ENCODE measurements around the gene ZSWIM4.
"Not testable (repeated sequence)": the region's sequence is repeated elsewhere in the genome, so short reads cannot be mapped to it uniquely, and the experiment has no call there.

ZSWIM4 gene

GRCh38 chr19:13794757-13795589 is at the start of gene ZSWIM4:
TSS of gene ZSWIM4 (plus strand) at chr19:13795443. CDS start at chr19:13795649, 206 bp downstream.
- no peaks in the 10 kb centered on the region for H3K9me3 ChIP-seq (ENCODE audit: severe bottlenecking)
- peaks cover 4% of the 10 kb centered on the region; the same call in 1 of the 2 replicates for H3K36me3 ChIP-seq
- peak; percentile 99 for DNase-seq
- no peak for TF ChIP-seq CTCF (IDR thresholded peaks at IDR 0.05; ENCODE audit: low read depth, low read length)
- H3K4me3 ChIP-seq (ENCODE audit: low read depth, low read length) = peak within 1 kb of the TSS; percentile 61
- H3K27ac ChIP-seq = peak within 1 kb of the TSS; percentile 79
- H3K27me3 ChIP-seq (ENCODE audit: insufficient read depth, low read depth, severe bottlenecking) = no peaks in the 10 kb centered on the region

GRCh38 chr19:13747098-13747453 is 48.2 kb upstream of the ZSWIM4 start:
- Histone ChIP-seq H3K4me3 (ENCODE audit: low read depth, low read length) (peak overlapping the region; percentile 91), H3K27me3 (ENCODE audit: insufficient read depth, low read depth, severe bottlenecking) (no peaks in the 10 kb centered on the region), H3K9me3 (ENCODE audit: severe bottlenecking) (peaks cover 7% of the 10 kb centered on the region), H3K36me3 (peaks cover 4% of the 10 kb centered on the region; the same call in 1 of the 2 replicates), H3K27ac (no peak overlapping the region)
- no peak for DNase-seq
- TF ChIP-seq CTCF (IDR thresholded peaks at IDR 0.05; ENCODE audit: low read depth, low read length) = no peak

GRCh38 chr19:13748169-13748828 is 46.9 kb upstream of the ZSWIM4 start:
- peak overlapping the region; percentile 15 for H3K27ac ChIP-seq

GRCh38 chr19:13751436-13751835 is 43.8 kb upstream of the ZSWIM4 start:
- Histone ChIP-seq H3K4me3 (ENCODE audit: low read depth, low read length) (no peak overlapping the region), H3K36me3 (peaks cover 31% of the 10 kb centered on the region), H3K9me3 (ENCODE audit: severe bottlenecking) (peaks cover 7% of the 10 kb centered on the region), H3K27ac (no peak overlapping the region), H3K27me3 (ENCODE audit: insufficient read depth, low read depth, severe bottlenecking) (no peaks in the 10 kb centered on the region)
- DNase-seq = no peak
- TF ChIP-seq CTCF (IDR thresholded peaks at IDR 0.05; ENCODE audit: low read depth, low read length) = no peak

More at GRCh38 chr19:13748169-13748828, 46.9 kb upstream of the ZSWIM4 start:
- peak overlapping the region; percentile 91 for H3K4me3 ChIP-seq (ENCODE audit: low read depth, low read length)
- H3K36me3 ChIP-seq = peaks cover 7% of the 10 kb centered on the region; the same call in 1 of the 2 replicates
- H3K27me3 ChIP-seq (ENCODE audit: insufficient read depth, low read depth, severe bottlenecking) = no peaks in the 10 kb centered on the region
- no peak for TF ChIP-seq CTCF (IDR thresholded peaks at IDR 0.05; ENCODE audit: low read depth, low read length)
- H3K9me3 ChIP-seq (ENCODE audit: severe bottlenecking) = peaks cover 7% of the 10 kb centered on the region
- no peak for DNase-seq

GRCh38 chr19:13753622-13754021 is 41.6 kb upstream of the ZSWIM4 start:
- H3K9me3 ChIP-seq (ENCODE audit: severe bottlenecking); H3K27ac ChIP-seq; H3K27me3 ChIP-seq (ENCODE audit: insufficient read depth, low read depth, severe bottlenecking); H3K4me3 ChIP-seq (ENCODE audit: low read depth, low read length); DNase-seq: not testable (repeated sequence)
- peaks cover 45% of the 10 kb centered on the region for H3K36me3 ChIP-seq

GRCh38 chr19:13756210-13756609 is 39.0 kb upstream of the ZSWIM4 start:
- no peak overlapping the region for H3K4me3 ChIP-seq (ENCODE audit: low read depth, low read length)
- no peak overlapping the region for H3K27ac ChIP-seq
- H3K9me3 ChIP-seq (ENCODE audit: severe bottlenecking) = no peaks in the 10 kb centered on the region
- TF ChIP-seq CTCF (IDR thresholded peaks at IDR 0.05; ENCODE audit: low read depth, low read length) = no peak
- DNase-seq = no peak
- H3K27me3 ChIP-seq (ENCODE audit: insufficient read depth, low read depth, severe bottlenecking) = no peaks in the 10 kb centered on the region
- peaks cover 67% of the 10 kb centered on the region for H3K36me3 ChIP-seq
